GM18508 (cell line): ENCODE data around the gene TBCE.
A peak's percentile ranks its signal among the peaks of the same experiment; 100 is the strongest.

Experiments used
- ATAC-seq: cut with Tn5 transposase; IDR thresholded peaks from one replicate; pipeline ENCODE4 v1.9.1; 2021; ENCODE audit warnings: moderate number of reproducible peaks; ENCODE audit not compliant: insufficient read depth, unreplicated experiment

TBCE gene, protein sequence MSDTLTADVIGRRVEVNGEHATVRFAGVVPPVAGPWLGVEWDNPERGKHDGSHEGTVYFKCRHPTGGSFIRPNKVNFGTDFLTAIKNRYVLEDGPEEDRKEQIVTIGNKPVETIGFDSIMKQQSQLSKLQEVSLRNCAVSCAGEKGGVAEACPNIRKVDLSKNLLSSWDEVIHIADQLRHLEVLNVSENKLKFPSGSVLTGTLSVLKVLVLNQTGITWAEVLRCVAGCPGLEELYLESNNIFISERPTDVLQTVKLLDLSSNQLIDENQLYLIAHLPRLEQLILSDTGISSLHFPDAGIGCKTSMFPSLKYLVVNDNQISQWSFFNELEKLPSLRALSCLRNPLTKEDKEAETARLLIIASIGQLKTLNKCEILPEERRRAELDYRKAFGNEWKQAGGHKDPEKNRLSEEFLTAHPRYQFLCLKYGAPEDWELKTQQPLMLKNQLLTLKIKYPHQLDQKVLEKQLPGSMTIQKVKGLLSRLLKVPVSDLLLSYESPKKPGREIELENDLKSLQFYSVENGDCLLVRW

GRCh38 chr1:235367000-235367908 lies at the start of gene TBCE:
Gene TBCE, plus strand, starts transcription at chr1:235367427. Its CDS starts 12,623 bp downstream, at chr1:235380050.
- peak; percentile 98 for ATAC-seq

DNA sequence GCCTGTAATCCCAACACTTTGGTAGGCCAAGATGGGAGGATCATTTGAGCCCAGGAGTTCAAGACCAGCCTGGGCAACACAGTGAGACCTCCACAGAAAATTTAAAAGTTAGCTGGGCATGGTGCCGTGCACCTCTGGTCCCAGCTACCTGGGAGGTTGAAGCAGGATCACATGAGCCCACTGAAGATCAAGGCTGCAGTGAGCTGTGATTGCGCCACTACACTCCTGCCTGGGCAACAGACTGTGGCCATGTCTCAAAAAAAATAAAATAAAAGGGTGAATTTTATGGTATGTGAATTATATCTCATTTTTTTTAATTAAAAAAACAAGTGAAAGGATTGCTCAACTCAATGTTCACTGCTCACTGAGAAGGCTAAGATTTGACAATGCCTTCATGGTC lies 48.0 kb upstream of the TBCE start:
- no peak for ATAC-seq

DNA sequence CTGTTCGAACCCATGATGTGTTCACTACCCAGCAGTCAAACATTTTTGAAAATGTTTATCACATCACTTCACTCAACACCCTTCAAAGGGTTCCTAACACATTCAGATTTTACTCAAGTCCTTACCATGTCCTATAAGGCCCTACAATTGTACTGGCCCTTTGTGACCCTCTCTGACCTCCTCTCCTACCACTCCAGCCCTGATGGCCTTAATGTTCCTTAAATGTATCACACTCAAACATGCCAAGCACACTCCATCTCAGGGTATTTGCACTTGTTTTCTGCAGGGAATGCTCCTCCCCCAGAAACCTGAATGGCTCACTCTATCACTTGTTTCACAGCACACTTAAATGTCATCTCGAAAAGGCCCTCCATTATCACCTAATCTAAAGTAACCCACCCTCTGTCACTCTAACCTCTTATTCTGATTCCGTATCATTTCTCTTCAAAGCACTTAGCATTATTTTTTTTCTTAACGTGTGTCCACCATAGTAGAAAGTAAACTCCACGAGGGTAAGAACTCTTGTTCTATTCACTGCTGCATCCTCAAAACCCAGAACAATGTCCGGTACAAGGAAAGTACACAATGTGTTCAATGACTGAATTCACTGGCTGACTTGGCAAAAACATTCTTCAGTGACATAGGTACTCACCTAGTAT lies 46.6 kb upstream of the TBCE start:
- ATAC-seq: no peak

DNA sequence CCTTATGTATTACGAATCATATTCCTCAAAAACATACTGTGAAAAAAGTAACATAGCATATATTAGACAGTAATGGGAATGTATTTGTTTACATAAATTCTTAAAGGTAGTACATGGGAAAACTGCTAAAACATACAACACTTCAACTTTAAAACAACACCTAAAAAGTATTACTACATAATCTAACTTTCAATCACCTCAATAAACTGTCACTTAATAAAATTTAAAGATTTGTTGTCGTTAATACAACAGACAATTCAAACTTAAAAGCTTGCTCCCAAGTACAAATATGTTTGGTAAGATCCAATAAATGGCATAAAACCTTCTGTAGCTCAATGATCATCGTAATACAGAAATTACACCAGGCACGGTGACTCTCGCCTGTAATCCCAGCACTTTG lies 42.9 kb upstream of the TBCE start:
- no peak for ATAC-seq

- ATAC-seq: no peak
These were observed 42.1 kb upstream of the TBCE start for GRCh38 chr1:235325139-235325538.

DNA sequence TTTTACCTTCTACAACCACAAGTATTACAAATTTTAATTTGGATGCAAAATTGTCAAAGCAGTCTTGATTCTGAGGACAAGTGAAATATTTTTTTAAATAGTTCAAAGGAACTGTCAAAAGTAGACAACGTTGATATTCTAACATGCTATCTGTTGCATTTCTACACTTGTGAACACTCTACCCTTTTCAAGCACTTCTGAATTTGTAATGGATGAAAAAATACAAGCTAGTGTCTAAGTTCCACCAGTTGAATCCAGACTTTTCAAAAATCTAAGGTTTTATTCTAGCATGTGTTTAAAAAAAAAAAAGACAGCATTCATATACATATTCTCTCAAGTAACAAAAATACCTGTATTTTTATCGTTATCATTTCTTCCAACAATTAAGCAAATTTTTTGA lies 41.4 kb upstream of the TBCE start:
- ATAC-seq: no peak

DNA sequence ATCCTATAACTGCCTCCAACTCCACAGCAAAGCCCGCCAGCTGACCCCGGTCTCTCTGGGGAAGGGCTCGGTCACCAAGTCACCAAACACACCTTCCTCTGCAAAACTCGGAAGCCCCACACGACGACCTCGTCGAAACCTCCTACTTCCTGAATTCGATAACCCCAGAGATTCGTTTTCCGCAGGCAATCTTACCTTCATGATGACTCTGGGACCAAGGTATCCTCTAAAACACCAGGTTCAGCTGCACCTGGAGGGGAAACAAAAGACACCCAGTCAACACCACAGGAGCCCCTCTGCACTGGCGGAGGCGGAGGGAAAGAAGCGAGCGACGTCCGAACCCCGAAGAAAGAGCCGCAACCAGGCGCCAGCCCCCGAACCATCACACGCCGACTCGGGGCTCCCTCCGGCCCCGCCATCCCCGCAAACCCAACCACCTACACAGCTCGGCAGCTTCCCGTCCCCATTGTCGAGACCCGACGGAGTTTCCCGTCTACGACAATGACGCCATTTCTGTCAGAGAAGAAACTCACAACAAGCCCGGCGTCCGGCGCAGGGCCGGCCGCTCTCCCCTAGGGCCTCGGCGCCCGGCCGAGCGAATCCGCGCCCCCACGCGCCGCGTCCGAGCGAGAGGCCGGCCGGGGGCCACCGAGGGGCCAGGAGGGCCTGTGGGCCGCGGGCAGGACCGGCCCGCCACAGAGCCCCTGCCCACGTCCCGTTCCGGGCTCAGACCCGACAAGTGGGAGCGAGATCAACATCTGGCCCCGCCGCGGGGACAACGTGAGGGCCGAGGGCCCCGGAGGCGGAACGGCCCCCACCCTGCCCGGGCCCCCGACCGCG lies 40.3 kb upstream of the TBCE start:
- no peak for ATAC-seq

- ATAC-seq: no peak
These were observed 39.5 kb upstream of the TBCE start, which contains the start of gene ARID4B for GRCh38 chr1:235327559-235328270. Gene ARID4B, minus strand, starts transcription at chr1:235328179. Its CDS starts 1,260 bp downstream, at chr1:235326919.

DNA sequence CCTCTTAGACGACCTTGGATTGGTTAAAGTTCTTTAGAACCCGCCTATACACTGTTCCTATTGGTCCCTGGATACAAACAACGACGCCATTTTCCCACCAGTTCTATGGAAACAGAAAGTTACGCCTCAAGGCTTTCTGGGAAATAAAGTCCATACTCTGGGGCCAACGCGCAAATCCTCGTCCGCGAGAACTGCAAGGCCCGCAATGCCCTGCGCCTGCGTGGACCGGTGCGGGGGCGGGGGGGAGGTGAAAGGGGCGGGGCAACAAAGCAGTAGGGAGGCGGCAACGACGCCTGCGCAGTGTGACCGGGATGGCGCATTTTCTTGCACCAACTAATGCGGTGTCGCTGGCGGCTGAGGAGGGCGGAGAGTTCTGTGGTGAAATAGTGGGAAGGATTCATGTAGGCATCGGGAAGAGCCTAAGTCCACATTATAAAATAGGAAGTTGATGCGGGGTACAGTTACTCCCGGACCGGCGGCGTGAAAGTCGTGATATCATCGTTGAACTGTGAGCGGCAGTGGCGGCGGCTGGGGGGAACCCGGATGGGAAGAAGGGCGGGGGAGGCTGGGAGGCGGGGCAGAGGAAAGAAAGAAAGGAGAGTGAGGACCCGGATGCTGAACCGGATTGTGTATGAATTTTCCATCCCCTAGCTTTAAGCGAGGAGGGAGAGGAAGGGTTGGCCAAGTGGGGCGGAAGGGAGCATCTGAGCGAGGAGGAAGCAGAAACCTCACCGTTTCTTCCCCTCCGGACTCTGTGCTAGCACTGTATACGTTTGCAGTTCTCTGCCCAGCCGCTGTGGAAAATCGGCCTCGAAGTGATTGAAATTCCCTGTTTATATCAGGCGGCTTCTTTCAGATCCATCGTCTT lies 38.7 kb upstream of the TBCE start, which contains the start of gene GGPS1:
TSS of gene GGPS1 (plus strand) at position 300 of the 868 bp plus-strand sequence. CDS start 6,695 bp downstream, outside the sequence.
- ATAC-seq: peak; percentile 49

DNA sequence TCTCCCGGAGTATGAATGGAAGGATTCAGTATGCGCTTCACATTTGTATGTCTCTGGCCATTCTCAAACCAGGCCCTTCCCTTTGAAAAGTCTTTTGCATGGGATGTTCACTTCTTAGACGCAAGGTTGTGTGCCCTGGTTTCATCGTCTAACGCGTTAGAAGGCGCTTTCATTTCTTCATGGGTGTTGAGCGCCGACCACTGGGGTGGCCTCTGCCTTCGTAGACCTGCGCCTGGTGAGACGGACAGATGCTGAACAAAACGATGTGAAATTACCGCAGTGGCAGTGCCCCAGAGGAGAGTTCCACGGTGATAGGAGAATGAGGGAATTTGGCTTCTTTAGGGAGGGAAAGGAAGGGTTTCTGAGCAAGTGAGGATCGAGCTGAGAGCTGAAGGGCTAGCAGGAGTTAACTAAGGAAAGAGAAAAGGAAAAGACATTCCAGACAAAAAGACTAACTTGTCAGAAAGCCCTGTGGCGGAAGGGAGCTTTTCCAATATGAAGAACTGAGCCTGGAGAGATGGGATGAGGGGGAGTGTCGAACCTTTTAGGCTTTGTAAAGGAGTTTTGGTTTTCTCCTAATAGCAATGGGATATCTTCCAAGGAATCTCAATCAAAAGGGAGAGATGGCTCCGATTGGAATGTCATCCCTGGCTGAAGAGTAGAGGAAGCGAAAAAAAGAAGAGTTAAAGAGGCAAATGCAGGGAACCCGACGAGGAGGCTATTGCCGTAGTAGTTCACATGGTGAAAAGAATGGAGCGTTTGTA lies 37.9 kb upstream of the TBCE start:
- peak; percentile 10 for ATAC-seq

DNA sequence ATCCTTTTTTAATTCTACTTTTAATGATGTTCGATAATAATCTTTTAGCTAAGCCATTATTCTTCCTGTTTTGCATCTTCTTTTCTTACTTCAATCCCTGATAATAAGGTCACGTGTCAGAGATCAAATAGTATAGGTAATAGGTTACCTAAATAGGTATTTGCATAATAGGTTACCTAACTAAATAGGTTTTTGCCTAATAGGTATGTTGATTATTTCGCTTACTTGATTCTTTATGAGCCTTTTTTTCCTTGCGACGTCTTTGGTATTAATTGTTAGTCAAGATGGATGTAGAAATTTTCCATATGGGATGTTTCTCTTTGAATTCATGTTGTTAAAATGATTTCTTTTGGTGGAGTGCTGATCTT lies 36.3 kb upstream of the TBCE start:
- no peak for ATAC-seq

DNA sequence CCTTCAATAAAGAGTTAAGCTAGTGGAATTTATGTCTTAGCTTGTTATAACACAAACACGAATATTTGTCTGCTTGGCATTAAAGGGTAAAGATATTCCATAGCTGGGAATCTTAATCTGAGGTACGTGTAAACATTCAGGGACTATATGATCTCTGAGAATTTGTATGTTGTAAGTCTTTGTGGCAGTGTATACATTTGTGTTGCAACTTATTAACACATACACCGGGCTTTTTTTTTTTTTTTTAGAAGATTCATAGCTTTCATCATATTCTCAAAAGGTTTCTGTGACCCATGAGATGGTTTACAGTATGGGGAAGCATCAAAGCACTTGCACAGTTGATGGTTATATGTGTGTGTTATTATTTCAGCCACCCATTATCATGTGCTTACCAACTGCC lies 35.8 kb upstream of the TBCE start:
- ATAC-seq: no peak

GRCh38 chr1:235336903-235337302 lies 30.3 kb upstream of the TBCE start:
- ATAC-seq: no peak

DNA sequence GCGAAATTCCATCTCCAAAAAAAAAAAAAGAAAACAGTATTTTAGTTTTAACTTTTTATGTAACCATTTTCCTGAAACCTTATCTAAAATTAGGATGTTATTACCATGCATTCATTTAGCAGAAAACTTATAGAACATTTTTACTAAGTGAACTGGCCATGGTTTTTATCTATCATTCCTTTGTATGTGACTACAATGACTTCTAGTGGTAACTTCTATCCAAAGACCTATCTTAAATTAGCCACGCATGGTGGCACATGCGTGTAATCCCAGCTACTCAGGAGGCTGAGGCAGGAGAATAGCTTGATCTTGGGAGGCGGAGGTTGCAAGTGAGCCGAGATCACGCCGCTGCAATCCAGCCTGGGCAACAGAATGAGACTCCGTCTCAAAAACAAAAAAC lies 27.5 kb upstream of the TBCE start:
- no peak for ATAC-seq

DNA sequence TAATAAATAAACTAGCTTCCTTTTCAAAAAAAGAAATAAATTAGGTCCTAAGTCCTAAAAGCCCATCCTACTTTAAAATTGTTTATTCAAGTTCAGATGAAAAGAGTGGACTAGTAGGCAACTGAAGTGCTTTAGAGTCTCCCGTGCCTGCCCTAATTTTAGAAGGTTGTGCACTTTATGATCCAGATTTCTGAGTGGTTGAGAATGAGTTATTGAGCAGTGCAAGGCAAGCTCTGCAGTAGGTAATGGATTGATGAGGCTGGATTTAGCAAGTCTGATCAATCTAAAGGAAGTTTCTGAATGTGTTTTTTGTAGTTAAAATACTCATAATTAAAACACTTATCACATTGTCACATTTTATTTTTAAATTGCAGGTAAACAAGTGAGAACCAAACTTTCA lies 25.9 kb upstream of the TBCE start:
- ATAC-seq: no peak

GRCh38 chr1:235342039-235342438 lies 25.2 kb upstream of the TBCE start:
- ATAC-seq: no peak

DNA sequence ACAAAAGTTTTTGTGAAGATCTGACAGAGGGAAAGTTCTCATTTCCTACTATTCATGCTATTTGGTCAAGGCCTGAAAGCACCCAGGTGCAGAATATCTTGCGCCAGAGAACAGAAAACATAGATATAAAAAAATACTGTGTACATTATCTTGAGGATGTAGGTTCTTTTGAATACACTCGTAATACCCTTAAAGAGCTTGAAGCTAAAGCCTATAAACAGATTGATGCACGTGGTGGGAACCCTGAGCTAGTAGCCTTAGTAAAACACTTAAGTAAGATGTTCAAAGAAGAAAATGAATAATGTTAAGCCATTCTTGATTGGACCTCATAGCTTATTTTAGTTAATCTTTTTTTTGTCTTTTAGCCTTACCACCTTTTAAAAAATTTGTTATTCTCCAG lies 24.8 kb upstream of the TBCE start:
- no peak for ATAC-seq
